ENCODE results near the gene ABCC2. TPM values are rescaled to one million over a fixed set of nuclear protein-coding genes. Genes with fewer than 3 reads are reported as not detected.

Gene ABCC2
- total and polyA plus RNA-seq, 2 experiments from 2014 or later = 0.45 to 2.4 TPM

GRCh38 chr10:99740260-99740659 is 42.2 kb upstream of the ABCC2 start:
- no peak overlapping the region for H3K27ac ChIP-seq (ENCODE audit: low read depth)
- H3K4me1 ChIP-seq (ENCODE audit: insufficient read depth) = no peaks in the 10 kb centered on the region
- ATAC-seq (no peak), DNase-seq (ENCODE audit: low spot score) (no peak)
- H3K9me2 ChIP-seq (ENCODE audit: insufficient read depth) = no peaks in the 10 kb centered on the region
- Mint-ChIP-seq H3K36me3 (ENCODE audit: low read depth) (peaks cover 79% of the 10 kb centered on the region), H3K27ac (no peak overlapping the region), H3K27me3 (ENCODE audit: insufficient read depth, low read depth, poor library complexity) (peaks cover 1% of the 10 kb centered on the region), H3K4me1 (no peaks in the 10 kb centered on the region), H3K4me3 (no peak overlapping the region), H3K9me3 (no peaks in the 10 kb centered on the region; the same call in 2 of the 3 replicates)
- no peaks in the 10 kb centered on the region for H3F3A ChIP-seq (replicated peaks; ENCODE audit: low read depth)
- H3K4me2 ChIP-seq = no peak overlapping the region
- no peaks in the 10 kb centered on the region for H3K27me3 ChIP-seq (ENCODE audit: insufficient read depth)
- no peak overlapping the region for H3K4me3 ChIP-seq
- H2AFZ ChIP-seq = no peak overlapping the region
- TF ChIP-seq JUNB (IDR thresholded peaks at IDR 0.05; ENCODE audit: unreplicated experiment) (no peak), STAT1 (IDR thresholded peaks at IDR 0.05; ENCODE audit: unreplicated experiment) (no peak), REST (IDR thresholded peaks at IDR 0.05; ENCODE audit: unreplicated experiment) (no peak)
- TF ChIP-seq, protein P1, sequence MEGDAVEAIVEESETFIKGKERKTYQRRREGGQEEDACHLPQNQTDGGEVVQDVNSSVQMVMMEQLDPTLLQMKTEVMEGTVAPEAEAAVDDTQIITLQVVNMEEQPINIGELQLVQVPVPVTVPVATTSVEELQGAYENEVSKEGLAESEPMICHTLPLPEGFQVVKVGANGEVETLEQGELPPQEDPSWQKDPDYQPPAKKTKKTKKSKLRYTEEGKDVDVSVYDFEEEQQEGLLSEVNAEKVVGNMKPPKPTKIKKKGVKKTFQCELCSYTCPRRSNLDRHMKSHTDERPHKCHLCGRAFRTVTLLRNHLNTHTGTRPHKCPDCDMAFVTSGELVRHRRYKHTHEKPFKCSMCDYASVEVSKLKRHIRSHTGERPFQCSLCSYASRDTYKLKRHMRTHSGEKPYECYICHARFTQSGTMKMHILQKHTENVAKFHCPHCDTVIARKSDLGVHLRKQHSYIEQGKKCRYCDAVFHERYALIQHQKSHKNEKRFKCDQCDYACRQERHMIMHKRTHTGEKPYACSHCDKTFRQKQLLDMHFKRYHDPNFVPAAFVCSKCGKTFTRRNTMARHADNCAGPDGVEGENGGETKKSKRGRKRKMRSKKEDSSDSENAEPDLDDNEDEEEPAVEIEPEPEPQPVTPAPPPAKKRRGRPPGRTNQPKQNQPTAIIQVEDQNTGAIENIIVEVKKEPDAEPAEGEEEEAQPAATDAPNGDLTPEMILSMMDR (conservative IDR thresholded peaks at IDR 0.05; ENCODE audit: low read depth in 2 of 2) = no peak
- H3K36me3 ChIP-seq (ENCODE audit: insufficient read depth) = peaks cover 81% of the 10 kb centered on the region
- peaks cover 4% of the 10 kb centered on the region; the same call in 1 of the 2 replicates for H3K79me2 ChIP-seq (replicated peaks; ENCODE audit: insufficient read depth)
- peaks cover 10% of the 10 kb centered on the region; the same call in 1 of the 2 replicates for H4K20me1 ChIP-seq (replicated peaks; ENCODE audit: insufficient read depth)

DNA sequence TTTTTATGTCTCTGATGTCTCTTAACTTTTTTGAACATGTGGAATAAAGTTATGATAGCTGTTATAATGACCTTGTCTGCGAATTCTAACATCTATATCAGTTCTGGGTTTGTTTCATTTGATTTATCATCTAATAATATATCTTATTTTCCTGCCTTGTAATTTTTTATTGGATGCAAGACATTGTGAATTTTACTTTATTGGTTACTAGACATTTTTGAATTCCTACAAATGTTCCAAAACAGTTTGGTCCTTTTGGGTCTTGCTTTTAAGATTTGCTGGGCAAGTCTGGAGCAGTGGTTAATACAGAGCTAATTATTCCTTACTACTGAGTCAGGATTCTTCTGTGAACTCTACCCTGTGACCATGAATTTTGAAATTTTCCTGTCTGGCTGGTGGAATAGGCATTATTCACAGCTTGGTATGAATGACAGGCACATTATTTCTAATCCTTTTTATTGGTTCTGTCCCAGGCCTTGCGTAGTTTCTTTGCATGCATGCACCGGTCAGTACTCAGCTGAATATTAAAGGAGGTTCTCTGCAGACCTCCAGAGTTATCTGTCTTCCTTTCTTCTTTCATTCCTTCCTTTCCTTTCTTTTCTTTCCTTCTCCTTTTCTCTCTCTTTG is 41.4 kb upstream of the ABCC2 start:
- Mint-ChIP-seq H3K9me3 (no peaks in the 10 kb centered on the region; the same call in 2 of the 3 replicates), H3K4me3 (no peak overlapping the region), H3K4me1 (no peaks in the 10 kb centered on the region), H3K27ac (no peak overlapping the region), H3K27me3 (ENCODE audit: insufficient read depth, low read depth, poor library complexity) (peaks cover 1% of the 10 kb centered on the region), H3K36me3 (ENCODE audit: low read depth) (peaks cover 81% of the 10 kb centered on the region)
- Histone ChIP-seq H3F3A (replicated peaks; ENCODE audit: low read depth) (no peaks in the 10 kb centered on the region), H2AFZ (no peak overlapping the region), H3K79me2 (replicated peaks; ENCODE audit: insufficient read depth) (peaks cover 4% of the 10 kb centered on the region; the same call in 1 of the 2 replicates), H4K20me1 (replicated peaks; ENCODE audit: insufficient read depth) (peaks cover 10% of the 10 kb centered on the region; the same call in 1 of the 2 replicates), H3K9me2 (ENCODE audit: insufficient read depth) (no peaks in the 10 kb centered on the region), H3K27ac (ENCODE audit: low read depth) (no peak overlapping the region), H3K4me1 (ENCODE audit: insufficient read depth) (no peaks in the 10 kb centered on the region), H3K4me3 (no peak overlapping the region), H3K36me3 (ENCODE audit: insufficient read depth) (peaks cover 84% of the 10 kb centered on the region), H3K4me2 (no peak overlapping the region), H3K27me3 (ENCODE audit: insufficient read depth) (no peaks in the 10 kb centered on the region)
- DNase-seq (ENCODE audit: low spot score) = no peak
- no peak for ATAC-seq
- TF ChIP-seq, protein P2, sequence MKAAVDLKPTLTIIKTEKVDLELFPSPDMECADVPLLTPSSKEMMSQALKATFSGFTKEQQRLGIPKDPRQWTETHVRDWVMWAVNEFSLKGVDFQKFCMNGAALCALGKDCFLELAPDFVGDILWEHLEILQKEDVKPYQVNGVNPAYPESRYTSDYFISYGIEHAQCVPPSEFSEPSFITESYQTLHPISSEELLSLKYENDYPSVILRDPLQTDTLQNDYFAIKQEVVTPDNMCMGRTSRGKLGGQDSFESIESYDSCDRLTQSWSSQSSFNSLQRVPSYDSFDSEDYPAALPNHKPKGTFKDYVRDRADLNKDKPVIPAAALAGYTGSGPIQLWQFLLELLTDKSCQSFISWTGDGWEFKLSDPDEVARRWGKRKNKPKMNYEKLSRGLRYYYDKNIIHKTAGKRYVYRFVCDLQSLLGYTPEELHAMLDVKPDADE (IDR thresholded peaks at IDR 0.05) = no peak
- TF ChIP-seq ZNF114 (CRISPR knock-in tag; IDR thresholded peaks at IDR 0.05) (no peak), CREB1 (CRISPR knock-in tag; IDR thresholded peaks at IDR 0.05; ENCODE audit: low read depth) (no peak), REST (IDR thresholded peaks at IDR 0.05; ENCODE audit: unreplicated experiment) (no peak), STAT1 (IDR thresholded peaks at IDR 0.05; ENCODE audit: unreplicated experiment) (no peak), ZNF331 (CRISPR knock-in tag; IDR thresholded peaks at IDR 0.05; ENCODE audit: low read depth) (no peak), EZH2 (IDR thresholded peaks at IDR 0.05; ENCODE audit: low read depth, unreplicated experiment) (no peak), NANOG (IDR thresholded peaks at IDR 0.05; ENCODE audit: borderline replicate concordance) (no peak), POLR2AphosphoS5 (IDR thresholded peaks at IDR 0.05; ENCODE audit: low read depth) (no peak), EZH2phosphoT487 (IDR thresholded peaks at IDR 0.05; ENCODE audit: unreplicated experiment) (no peak)

All from GM23338 (cell line).